Midbrain (tissue), 1 donor: ENCODE data around the gene LAMA2.

Experiments
- DNase-seq: peaks from one replicate; lab custom pipeline; 2025; lab: John Stamatoyannopoulos, UW

LAMA2 gene

GRCh38 chr6:128914051-128914450, 31.1 kb downstream of the LAMA2 start:
- DNase-seq: no peak

DNA sequence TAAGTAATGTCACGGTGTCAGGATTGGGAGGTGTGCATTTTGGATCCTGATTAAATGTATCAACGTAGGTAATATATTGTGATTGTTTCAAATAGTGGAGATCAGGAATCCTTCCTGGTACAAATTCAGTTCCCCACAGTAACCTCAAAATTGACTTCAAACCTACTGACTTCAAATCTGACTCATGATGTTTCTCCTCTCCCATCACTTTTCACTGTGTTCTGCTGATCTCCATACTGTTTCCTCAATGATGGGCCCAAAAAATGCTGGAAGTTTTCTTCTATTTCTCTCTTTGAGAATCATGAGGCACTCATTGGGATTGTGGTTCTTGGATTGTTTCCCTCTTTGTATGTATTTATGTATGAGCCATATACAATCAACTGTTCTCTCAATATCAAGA, 35.9 kb downstream of the LAMA2 start:
- no peak for DNase-seq

GRCh38 chr6:128919412-128920180, 36.7 kb downstream of the LAMA2 start:
- no peak for DNase-seq

GRCh38 chr6:128925765-128926164, 42.8 kb downstream of the LAMA2 start:
- no peak for DNase-seq

DNA sequence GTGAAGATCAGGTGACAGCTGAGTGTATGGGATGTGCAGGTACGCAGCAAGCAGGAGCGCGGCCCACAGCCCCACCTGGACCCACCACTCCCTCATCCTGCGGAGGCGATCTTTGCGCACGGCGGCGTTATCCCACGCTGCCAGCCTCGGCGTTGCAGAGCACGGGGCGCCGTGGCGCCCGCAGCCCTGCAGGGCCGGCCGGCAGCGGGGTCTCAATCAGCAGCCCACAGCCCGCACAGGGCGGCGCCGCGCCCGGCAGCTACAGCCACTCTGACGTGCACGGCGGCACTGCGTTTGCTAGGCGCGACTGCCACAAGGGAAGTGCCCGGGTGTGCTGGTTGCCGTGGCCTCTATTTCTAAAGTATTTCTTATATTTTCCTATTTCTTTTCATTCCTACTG, 46.9 kb downstream of the LAMA2 start:
- no peak for DNase-seq

- no peak for DNase-seq
These were observed 47.4 kb downstream of the LAMA2 start for GRCh38 chr6:128930321-128930720.

GRCh38 chr6:128932061-128932460, 49.1 kb downstream of the LAMA2 start:
- DNase-seq: no peak

DNA sequence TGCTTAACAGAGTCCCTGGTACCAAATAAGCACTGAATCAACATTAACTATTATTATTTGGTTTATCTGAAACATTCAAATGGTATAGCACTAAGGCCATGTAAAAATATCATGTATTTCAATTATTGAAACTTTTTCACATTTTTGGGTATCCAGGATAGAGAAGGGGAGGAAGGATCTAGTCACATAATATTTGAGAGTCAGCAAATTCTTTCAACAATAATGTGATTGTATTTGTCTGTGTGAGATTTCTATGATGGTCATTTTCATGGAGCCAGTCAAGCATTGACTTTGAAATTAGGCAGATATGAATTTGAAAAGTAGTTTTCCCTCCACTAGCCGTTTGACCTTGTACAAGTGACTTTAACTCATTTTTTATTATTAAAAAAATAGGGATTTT, 67.9 kb downstream of the LAMA2 start:
- no peak for DNase-seq

GRCh38 chr6:128952902-128953301, 70.0 kb downstream of the LAMA2 start:
- no peak for DNase-seq

DNA sequence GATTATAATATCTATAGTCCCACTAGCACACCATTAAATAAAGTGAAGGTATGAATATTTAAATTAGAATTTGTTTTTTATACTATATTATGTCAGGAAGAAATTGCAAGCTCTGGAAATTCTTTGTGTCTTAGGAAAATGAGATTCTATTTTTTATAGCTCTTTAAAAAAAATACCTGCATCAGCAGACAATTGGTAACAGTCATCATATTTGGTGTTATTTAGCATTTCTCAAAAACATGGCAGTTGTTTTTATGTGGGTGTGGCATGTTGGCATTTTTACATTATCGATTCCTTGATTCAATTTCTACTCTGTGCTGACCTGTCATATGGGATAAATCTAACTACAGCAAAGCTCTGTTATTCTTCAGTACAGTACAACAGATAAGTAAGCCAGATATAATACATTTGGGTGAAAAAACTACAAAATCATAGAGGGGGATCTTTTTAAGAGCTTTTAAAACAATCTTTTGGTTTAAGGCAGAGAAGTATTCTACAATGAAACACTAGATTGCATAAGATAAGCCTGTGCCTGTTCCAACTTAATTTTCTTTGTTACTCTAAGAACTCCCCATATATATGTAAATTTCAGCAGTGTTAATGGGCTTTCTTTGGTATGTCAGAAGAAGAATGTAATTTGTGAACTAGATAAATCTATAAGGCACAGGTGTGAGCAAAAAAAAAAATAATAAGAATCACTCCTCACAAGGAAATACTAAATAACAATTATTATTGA, 71.5 kb downstream of the LAMA2 start:
- DNase-seq: no peak

GRCh38 chr6:128963561-128963960, 80.6 kb downstream of the LAMA2 start:
- DNase-seq: no peak

- DNase-seq: no peak
These were observed 81.4 kb downstream of the LAMA2 start for GRCh38 chr6:128964233-128964755.

GRCh38 chr6:128964771-128965170, 81.8 kb downstream of the LAMA2 start:
- DNase-seq: no peak

- DNase-seq: no peak
These were observed 84.0 kb downstream of the LAMA2 start for GRCh38 chr6:128966934-128967333.

GRCh38 chr6:128979071-128979470, 96.1 kb downstream of the LAMA2 start:
- DNase-seq: no peak

GRCh38 chr6:128981716-128982115, 98.8 kb downstream of the LAMA2 start:
- DNase-seq: no peak

DNA sequence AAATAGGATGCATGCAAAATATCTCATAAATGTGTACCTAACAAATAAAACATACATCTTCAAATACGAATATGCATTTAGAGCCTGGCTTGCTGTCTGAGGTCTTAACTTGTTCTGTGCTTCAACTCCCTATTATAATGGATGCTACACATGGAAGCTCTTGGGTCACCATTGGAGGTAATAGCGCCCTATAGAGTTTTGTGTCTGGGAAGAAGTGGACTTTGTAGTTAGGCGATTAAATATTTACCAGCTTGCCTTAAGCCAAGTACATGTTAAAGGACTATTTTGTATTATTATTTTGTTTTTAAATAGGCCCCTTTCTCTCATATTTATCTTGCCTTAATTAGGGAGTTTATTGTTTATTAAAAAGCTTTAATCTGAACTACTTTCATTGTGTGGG, 107.4 kb downstream of the LAMA2 start:
- no peak for DNase-seq

DNA sequence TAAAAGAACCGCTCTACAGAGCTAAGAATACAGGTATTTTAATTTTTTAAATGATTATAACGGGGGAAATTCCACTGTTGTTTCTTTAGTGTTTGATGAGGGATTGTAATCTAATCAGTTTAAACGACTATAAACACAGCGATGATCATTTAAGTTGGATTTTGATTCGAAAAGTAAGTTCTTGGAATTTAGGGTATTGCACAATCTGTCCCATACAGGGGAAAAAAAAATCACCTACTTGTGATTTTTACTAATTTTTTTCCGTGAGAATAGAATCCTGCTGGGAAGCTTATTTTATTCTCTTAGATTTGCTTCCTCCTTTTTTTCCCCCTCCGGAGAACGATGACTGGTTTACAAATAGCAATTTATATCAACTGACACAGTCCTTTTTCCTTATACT, 108.0 kb downstream of the LAMA2 start:
- DNase-seq: no peak

DNA sequence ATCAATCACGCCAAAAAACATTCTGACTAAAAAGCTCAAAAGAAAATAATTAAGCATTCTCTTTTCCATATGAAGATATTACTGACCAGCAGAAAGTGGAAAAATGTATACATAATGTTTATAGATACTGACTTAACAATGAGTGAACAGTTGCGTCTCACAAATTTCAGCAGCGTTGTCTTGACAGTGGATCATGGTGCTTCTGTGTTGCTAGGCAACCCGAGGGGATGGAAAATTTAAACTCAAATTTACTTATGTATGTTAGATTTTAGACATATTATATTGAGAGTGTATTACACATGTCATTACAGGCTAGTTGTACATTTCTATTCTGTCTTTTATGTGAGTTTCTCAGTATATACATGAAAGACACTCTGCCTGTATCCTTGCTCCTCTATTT, 110.2 kb downstream of the LAMA2 start:
- DNase-seq: no peak

DNA sequence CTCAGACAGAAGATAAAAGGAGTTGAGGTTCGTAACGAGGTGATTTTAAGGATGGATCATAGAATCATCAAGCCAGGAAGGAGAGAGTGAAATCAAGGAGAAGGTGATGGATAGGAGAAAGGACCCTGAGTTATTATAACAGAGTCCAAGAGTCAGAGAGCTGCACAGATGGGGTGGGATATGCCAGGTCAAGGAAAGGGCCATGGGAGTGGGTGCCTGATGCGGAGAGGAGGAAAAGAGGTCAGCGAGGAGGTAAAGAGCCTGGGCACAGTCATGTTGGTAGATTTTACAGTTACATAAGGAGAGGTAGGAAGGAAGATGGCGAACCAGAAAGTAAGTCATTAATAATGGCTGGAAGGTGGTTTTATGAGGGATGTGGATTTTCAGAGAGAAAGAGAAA, 114.9 kb downstream of the LAMA2 start:
- no peak for DNase-seq

- DNase-seq: no peak
These were observed 124.0 kb downstream of the LAMA2 start for GRCh38 chr6:129006724-129007514.

- no peak for DNase-seq
These were observed 124.9 kb downstream of the LAMA2 start for GRCh38 chr6:129007701-129008373.
